Endothelial cell of umbilical vein (primary cell): ENCODE data around the gene EID3. TPM values are rescaled to one million over a fixed set of nuclear protein-coding genes. Genes with fewer than 3 reads are reported as not detected.

ENCODE experiments used
- BruUV-seq: library from RNA; stranded (reverse); fragments of 400-500 nt; replicated peaks from 2 replicates; lab custom pipeline; 2021; lab: Mats Ljungman, UMichigan
- CTCF ChIA-PET: fragments of 300-600, 350-600 bp; sonication (Branson Sonifier 250); formaldehyde crosslinking; loops from one replicate; lab custom pipeline; 2021; ENCODE audit warnings: antibody characterized with exemption, inconsistent platforms; lab: Charles Lee
- POLR2A ChIA-PET: fragments of 300-600, 350-600 bp; sonication (Branson Sonifier 250); formaldehyde crosslinking; loops from one replicate; lab custom pipeline; 2021; ENCODE audit warnings: antibody characterized with exemption, inconsistent platforms; lab: Charles Lee
- DNase-seq: peaks from one replicate; pipeline ENCODE4 v3.0.0-alpha.2; 2011; ENCODE audit warnings: low read depth, low spot score
- FAIRE-seq: peaks from 2 replicates; lab custom pipeline; 2011; peaks lifted over from hg19 to GRCh38; lab: Jason Lieb, UNC
- H2AFZ ChIP-seq: 2 replicates; pipeline ENCODE4 v1.6.0; 2012; ENCODE audit warnings: low read depth, low read length, control low read depth, inconsistent platforms
- H3K27ac ChIP-seq: 2 replicates; pipeline ENCODE4 v1.5.1; 2011; ENCODE audit warnings: low read depth, mild to moderate bottlenecking, control low read depth, low read length, moderate library complexity; ENCODE audit not compliant: insufficient read depth
- H3K27me3 ChIP-seq, 2 experiments: 2 replicates each; pipeline versions ENCODE4 v1.6.0 to v1.6.1; 2011; ENCODE audit warnings: low read length in 2 of 2, mixed read lengths in 1 of 2; ENCODE audit not compliant: control insufficient read depth in 2 of 2, insufficient read depth in 2 of 2
- H3K36me3 ChIP-seq, 2 experiments: 2 replicates in 1 of 2; 3 replicates in 1 of 2; pipeline ENCODE4 v1.5.1; 2011; ENCODE audit warnings: low read length in 2 of 2, mild to moderate bottlenecking in 1 of 2, moderate library complexity in 1 of 2; ENCODE audit not compliant: control insufficient read depth in 2 of 2, insufficient read depth in 2 of 2; ENCODE audit errors: extremely low read depth in 1 of 2
- H3K4me1 ChIP-seq: 3 replicates; pipeline ENCODE4 v1.5.1; 2011; ENCODE audit warnings: mild to moderate bottlenecking, low read length; ENCODE audit not compliant: control insufficient read depth, insufficient read depth; ENCODE audit errors: extremely low read depth
- H3K4me2 ChIP-seq: 2 replicates; pipeline ENCODE4 v1.6.1; 2011; ENCODE audit warnings: low read length, control low read depth, mixed read lengths; ENCODE audit not compliant: insufficient read depth
- H3K4me3 ChIP-seq, 3 experiments: fragments of 200-600 bp in 1 of 3; sonication (generic), shearing (Covaris generic) in 1 of 3; replicated peaks in 1 of 3; 2 replicates each; pipeline ENCODE4 v1.5.1; 2011 to 2016; ENCODE audit warnings: control low read depth in 3 of 3, low read length in 3 of 3, mild to moderate bottlenecking in 2 of 3, inconsistent platforms in 1 of 3, low read depth in 1 of 3, moderate library complexity in 1 of 3; ENCODE audit not compliant: insufficient read depth in 1 of 3
- H3K79me2 ChIP-seq: 2 replicates; pipeline ENCODE4 v1.6.0; 2012; ENCODE audit warnings: low read length, inconsistent platforms; ENCODE audit not compliant: control insufficient read depth, insufficient read depth
- H3K9ac ChIP-seq: replicated peaks from 2 replicates; pipeline ENCODE3; 2011; ENCODE audit warnings: low read length, control low read depth; ENCODE audit not compliant: insufficient read depth; ENCODE audit errors: extremely low read depth
- H3K9me1 ChIP-seq: replicated peaks from 3 replicates; pipeline ENCODE4 v1.6.0; 2011; ENCODE audit warnings: mild to moderate bottlenecking, low read length; ENCODE audit not compliant: control insufficient read depth, insufficient read depth; ENCODE audit errors: extremely low read depth
- H3K9me3 ChIP-seq: replicated peaks from 2 replicates; pipeline ENCODE4 v1.5.1; 2012; ENCODE audit warnings: low read length, inconsistent platforms; ENCODE audit not compliant: control insufficient read depth, insufficient read depth
- H4K20me1 ChIP-seq: replicated peaks from 2 replicates; pipeline ENCODE3; 2011; ENCODE audit warnings: mild to moderate bottlenecking, low read length; ENCODE audit not compliant: control insufficient read depth, insufficient read depth; ENCODE audit errors: extremely low read depth
- CTCF ChIP-seq, 2 donors: IDR thresholded peaks; 1 replicate in 1 of 2; 2 replicates in 1 of 2; pipeline ENCODE4 v1.5.1; 2011; ENCODE audit warnings: low read length in 2 of 2, mild to moderate bottlenecking in 2 of 2, moderate library complexity in 2 of 2, control low read depth in 1 of 2, inconsistent platforms in 1 of 2, low read depth in 1 of 2; ENCODE audit not compliant: insufficient read depth in 1 of 2; ENCODE audit errors: extremely low read depth in 1 of 2
- EZH2 ChIP-seq: IDR thresholded peaks from 2 replicates; pipeline ENCODE4 v1.6.1; 2012; ENCODE audit warnings: borderline replicate concordance, low read depth, mild to moderate bottlenecking, moderate library complexity, low read length, inconsistent platforms; ENCODE audit not compliant: severe bottlenecking
- FOS ChIP-seq: IDR thresholded peaks from 2 replicates; pipeline ENCODE4 v1.6.1; 2011; ENCODE audit warnings: mild to moderate bottlenecking, low read length, moderate library complexity, borderline replicate concordance; ENCODE audit not compliant: insufficient read depth
- GATA2 ChIP-seq: IDR thresholded peaks from 2 replicates; pipeline ENCODE4 v1.7.0; 2011; ENCODE audit warnings: low read depth, mild to moderate bottlenecking, moderate library complexity, mixed read lengths, low read length; ENCODE audit not compliant: insufficient read length, insufficient read depth
- JUN ChIP-seq: IDR thresholded peaks from 2 replicates; pipeline ENCODE4 v1.6.1; 2011; ENCODE audit warnings: borderline replicate concordance, low read depth; ENCODE audit not compliant: insufficient read length, insufficient read depth
- MAX ChIP-seq: IDR thresholded peaks from 2 replicates; pipeline ENCODE4 v1.6.1; 2011; ENCODE audit not compliant: insufficient read depth, insufficient read length
- MYC ChIP-seq: IDR thresholded peaks from one replicate; pipeline ENCODE4 v1.6.1; 2011; ENCODE audit warnings: mild to moderate bottlenecking, low read depth, low read length
- POLR2A ChIP-seq: IDR thresholded peaks from 2 replicates; pipeline ENCODE4 v1.6.1; 2012; ENCODE audit warnings: low read depth, mild to moderate bottlenecking, control low read depth, low read length
- POLR2AphosphoS5 ChIP-seq: IDR thresholded peaks from 2 replicates; pipeline ENCODE4 v1.6.1; 2012; ENCODE audit warnings: low read depth, mild to moderate bottlenecking, control low read depth, low read length, moderate library complexity; ENCODE audit not compliant: insufficient read depth
- dilution Hi-C: fragments of 300-500 bp; cut with MboI; formaldehyde crosslinking; loops from one replicate; pipeline ENCODE4 v1.15.0; 2019; ENCODE audit warnings: low sequenced_read_pairs; ENCODE audit not compliant: extremely low pct_ligation_motif_present
- intact Hi-C: fragments of 100-400 bp; cut with micrococcal nuclease; formaldehyde crosslinking; loops from one replicate; pipeline ENCODE4 v1.10.0; 2022
- polyA plus RNA-seq, 4 experiments: library from polyadenylated mRNA; depleted of rRNA in 3 of 4; stranded (reverse) in 3 of 4; unstranded in 1 of 4; fragments of >200 nt; gene quantifications; 2 replicates each; pipeline versions ENCODE4 v1.2.1 to v1.2.3, GENCODE V29; 2011 to 2012; ENCODE audit warnings: missing spikeins in 1 of 4
- total RNA-seq: library from RNA; stranded (reverse); gene quantifications from 2 replicates; pipeline ENCODE4 v1.2.3, GENCODE V29; 2021

The EID3 gene
- total and polyA plus RNA-seq, 2 donors (not counting 3 experiments of a cell fraction or from before 2014, with no cell fraction given): 1.5 to 14.5 TPM

DNA sequence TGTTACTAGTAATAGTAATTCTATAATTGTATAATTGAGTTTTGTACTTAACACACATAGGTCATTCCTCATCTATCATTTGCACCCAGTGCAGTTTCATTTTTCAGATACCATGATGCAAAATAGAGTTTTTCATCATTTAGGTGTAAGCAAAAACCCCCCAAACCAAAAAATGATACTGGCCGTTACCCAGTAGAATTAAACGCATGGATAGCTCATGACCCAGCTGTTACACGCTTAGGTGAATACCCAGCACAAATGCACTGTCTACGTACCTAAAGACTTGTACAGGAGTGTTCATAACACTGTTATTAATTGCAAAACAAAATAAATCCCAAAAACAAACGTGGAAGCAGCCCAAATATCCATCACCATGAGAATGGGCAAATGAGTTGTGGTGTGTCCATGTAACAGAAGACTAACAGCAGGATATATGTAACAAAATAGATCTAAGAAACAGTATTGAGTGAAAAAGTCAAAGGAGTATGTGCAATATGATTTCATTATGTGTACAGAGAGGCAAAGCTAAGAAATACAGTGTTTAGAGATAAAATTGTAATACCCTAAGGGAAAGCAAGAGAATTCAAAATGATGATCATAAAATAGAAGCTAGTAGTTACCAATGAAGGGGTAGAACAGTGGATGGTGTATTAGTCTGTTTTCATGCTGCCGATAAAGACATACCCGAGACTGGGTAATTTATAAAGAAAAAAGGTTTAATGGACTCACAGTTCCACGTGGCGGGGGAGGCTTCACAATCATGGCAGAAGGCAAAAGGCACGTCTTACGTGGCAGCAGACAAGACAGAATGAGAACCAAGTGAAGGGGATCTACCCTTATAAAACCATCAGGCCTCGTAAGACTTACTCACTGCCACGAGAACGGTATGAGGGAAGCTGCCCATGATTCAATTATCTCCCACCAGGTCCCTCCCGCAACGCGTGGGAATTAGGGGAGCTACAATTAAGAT is 49.8 kb downstream of the EID3 start:
- Histone ChIP-seq H3K4me2 (no peak overlapping the region), H3K9ac (no peak overlapping the region), H3K27ac (no peak overlapping the region), H3K79me2 (peaks cover 21% of the 10 kb centered on the region), H3K9me1 (no peaks in the 10 kb centered on the region), H4K20me1 (peaks cover 3% of the 10 kb centered on the region), H2AFZ (no peak overlapping the region), H3K27me3 (no peaks in the 10 kb centered on the region), H3K9me3 (no peaks in the 10 kb centered on the region), H3K36me3 (peaks cover 21 to 25% of the 10 kb centered on the region in 2 experiments), H3K4me3 (no peak overlapping the region), H3K4me1 (no peaks in the 10 kb centered on the region)
- TF ChIP-seq MYC (no peak), CTCF (IDR thresholded peaks at IDR 0.05; ENCODE audit: extremely low read depth in 1 of 2, insufficient read depth in 1 of 2, low read depth in 1 of 2, low read length in 2 of 2) (no peak), JUN (no peak), EZH2 (no peak), POLR2A (no peak), POLR2AphosphoS5 (no peak), GATA2 (no peak), MAX (no peak), FOS (no peak)
- FAIRE-seq: no peak
- no TSS peak for BruUV-seq
- DNase-seq: no peak
- intact Hi-C loops (no loop called here), dilution Hi-C loops (no loop called here)
- ChIA-PET CTCF (interaction anchor here (1.5 kb wide), 1 partner anchor 18 kb away, joined by 3 read pairs; no protein-coding TSS in a partner anchor), POLR2A (no interaction called here)
